ENCODE measurements around the gene HEXD. TPM values are rescaled to one million over a fixed set of nuclear protein-coding genes. Genes with fewer than 3 reads are reported as not detected.

The HEXD gene
- total RNA-seq, 6 donors from 2014 or later, result 33.7 to 250 (median 43.4) TPM

DNA sequence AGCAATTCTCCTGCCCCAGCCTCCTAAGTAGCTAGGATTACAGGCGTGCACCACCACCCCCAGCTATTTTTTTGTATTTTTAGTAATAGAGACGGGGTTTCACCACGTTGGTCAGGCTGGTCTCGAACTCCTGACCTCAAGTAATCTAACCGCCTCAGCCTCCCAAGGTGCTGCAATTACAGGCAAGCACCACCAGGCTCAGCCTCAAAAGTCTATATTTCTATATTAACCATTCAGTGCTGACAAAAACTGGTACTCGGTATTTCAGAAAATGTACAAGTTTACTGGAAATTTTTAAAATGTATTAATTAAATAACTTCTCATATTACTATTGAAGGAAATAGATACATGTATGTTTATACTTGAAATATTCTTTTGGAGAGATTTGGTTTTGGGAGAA, 1.4 kb upstream of the HEXD start:
- H3K4me1 ChIP-seq, result peaks cover 19 to 26% (median 23%) of the 10 kb centered on the region in 4 donors
- peaks cover 0 to 22% (median 0%) of the 10 kb centered on the region in 4 donors for H3K36me3 ChIP-seq
- ATAC-seq (ENCODE audit: low FRiP score in 2 of 2), result no peak
- DNase-seq, result no peak
- TF ChIP-seq, protein P1, sequence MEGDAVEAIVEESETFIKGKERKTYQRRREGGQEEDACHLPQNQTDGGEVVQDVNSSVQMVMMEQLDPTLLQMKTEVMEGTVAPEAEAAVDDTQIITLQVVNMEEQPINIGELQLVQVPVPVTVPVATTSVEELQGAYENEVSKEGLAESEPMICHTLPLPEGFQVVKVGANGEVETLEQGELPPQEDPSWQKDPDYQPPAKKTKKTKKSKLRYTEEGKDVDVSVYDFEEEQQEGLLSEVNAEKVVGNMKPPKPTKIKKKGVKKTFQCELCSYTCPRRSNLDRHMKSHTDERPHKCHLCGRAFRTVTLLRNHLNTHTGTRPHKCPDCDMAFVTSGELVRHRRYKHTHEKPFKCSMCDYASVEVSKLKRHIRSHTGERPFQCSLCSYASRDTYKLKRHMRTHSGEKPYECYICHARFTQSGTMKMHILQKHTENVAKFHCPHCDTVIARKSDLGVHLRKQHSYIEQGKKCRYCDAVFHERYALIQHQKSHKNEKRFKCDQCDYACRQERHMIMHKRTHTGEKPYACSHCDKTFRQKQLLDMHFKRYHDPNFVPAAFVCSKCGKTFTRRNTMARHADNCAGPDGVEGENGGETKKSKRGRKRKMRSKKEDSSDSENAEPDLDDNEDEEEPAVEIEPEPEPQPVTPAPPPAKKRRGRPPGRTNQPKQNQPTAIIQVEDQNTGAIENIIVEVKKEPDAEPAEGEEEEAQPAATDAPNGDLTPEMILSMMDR (IDR thresholded peaks at IDR 0.05), result no peak
- no peak for TF ChIP-seq EP300 (IDR thresholded peaks at IDR 0.05)
- TF ChIP-seq POLR2AphosphoS5 (IDR thresholded peaks at IDR 0.05), result no peak
- TF ChIP-seq POLR2A (IDR thresholded peaks at IDR 0.05), result no peak
- H3K27me3 ChIP-seq, result no peaks in the 10 kb centered on the region
- H3K27ac ChIP-seq, result no peak overlapping the region
- H3K9me3 ChIP-seq, result no peaks in the 10 kb centered on the region
- WGBS, 2 donors, result 92 to 96% methylated on average over 6 of the region's 6 CpGs
- no peak overlapping the region for H3K4me3 ChIP-seq

- no peak for DNase-seq
- Histone ChIP-seq H3K27ac (peak overlapping the region; percentile 21 to 94 (median 74)), H3K4me1 (peaks cover 18 to 24% (median 21%) of the 10 kb centered on the region in 4 donors), H3K27me3 (no peaks in the 10 kb centered on the region), H3K4me3 (peak overlapping the region in 3 of 4 donors; percentile 88 to 93 (median 89)), H3K36me3 (peaks cover 0 to 17% (median 0%) of the 10 kb centered on the region in 4 donors), H3K9me3 (no peaks in the 10 kb centered on the region)
- no peak for ATAC-seq (ENCODE audit: low FRiP score in 2 of 2)
- TF ChIP-seq POLR2A (IDR thresholded peaks at IDR 0.05) (no peak), EP300 (IDR thresholded peaks at IDR 0.05) (no peak)
- TF ChIP-seq, protein P1 (IDR thresholded peaks at IDR 0.05), result peak in 1 of 6 experiments; percentile 6
- WGBS, 2 donors, result 52 to 78% methylated on average over 2 of the region's 2 CpGs
These were observed 1.4 kb downstream of the HEXD start for GRCh38 chr17:82419540-82419939.

DNA sequence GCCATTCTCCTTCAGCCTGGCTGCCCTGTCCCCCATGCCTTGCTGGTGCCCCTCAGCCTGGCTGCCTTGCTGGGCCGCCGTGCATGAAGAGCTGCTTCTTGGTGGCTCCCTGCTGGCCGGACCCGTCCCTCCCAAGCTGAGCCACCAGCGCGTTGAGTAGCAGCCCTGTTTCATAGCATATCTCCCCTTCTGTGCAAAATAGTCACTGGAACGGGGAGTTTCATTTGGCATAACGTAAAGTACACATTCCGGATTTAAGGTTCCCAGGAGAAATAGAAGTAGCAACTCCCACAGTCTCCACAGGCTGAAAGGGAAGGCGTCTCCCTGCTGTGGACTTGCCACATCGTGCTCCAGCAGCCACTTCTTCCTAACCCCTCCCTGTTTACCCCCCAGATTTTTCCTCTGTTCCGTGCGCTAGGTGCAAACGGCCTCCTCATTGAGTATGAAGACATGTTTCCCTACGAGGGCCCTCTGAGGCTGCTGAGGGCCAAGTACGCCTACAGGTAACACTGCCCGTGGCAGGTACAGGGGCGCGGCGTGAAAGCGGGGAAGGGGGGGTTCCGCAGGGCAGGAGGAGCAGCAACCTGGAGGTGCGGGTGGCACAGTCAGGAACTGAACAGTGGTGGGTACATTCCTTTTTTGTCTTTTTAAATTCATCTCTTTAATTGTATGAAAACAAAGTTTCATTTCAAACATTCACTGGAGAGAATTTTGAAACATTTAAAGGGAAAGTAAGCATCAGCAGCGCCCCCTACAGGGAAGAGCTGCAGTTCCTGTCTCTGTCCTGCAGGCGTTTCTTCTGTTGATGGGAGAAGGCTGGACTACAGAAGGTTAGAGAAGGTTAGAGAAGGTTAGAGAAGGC, 6.1 kb downstream of the HEXD start:
- peak; percentile 28 to 75 for ATAC-seq (ENCODE audit: low FRiP score in 2 of 2)
- Histone ChIP-seq H3K27ac (no peak overlapping the region), H3K36me3 (peaks cover 0 to 20% (median 2%) of the 10 kb centered on the region in 4 donors), H3K9me3 (no peaks in the 10 kb centered on the region), H3K4me1 (peaks cover 7 to 8% (median 8%) of the 10 kb centered on the region in 4 donors), H3K27me3 (no peaks in the 10 kb centered on the region), H3K4me3 (no peak overlapping the region)
- peak in 1 of 2 donors; percentile 56 for DNase-seq
- TF ChIP-seq EP300 (IDR thresholded peaks at IDR 0.05) (no peak), POLR2AphosphoS5 (IDR thresholded peaks at IDR 0.05) (no peak), POLR2A (IDR thresholded peaks at IDR 0.05) (no peak)
- TF ChIP-seq, protein P1 (IDR thresholded peaks at IDR 0.05), result peak; percentile 28 to 56 (median 51)
- 83 to 87% methylated on average over 25 of the region's 25 CpGs for WGBS, 2 donors

DNA sequence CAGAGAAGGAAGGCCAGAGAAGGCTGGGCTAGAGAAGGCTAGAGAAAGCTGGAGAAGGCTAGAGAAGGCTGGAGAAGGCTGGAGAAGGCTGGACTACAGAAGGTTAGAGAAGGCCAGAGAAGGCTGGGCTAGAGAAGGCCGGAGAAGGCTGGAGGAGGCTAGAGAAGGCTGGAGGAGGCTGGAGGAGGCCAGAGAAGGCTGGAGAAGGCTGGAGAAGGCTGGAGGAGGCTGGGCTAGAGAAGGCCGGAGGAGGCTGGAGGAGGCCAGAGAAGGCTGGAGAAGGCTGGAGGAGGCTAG, 6.7 kb downstream of the HEXD start:
- Histone ChIP-seq H3K4me3 (no peak overlapping the region), H3K9me3 (no peaks in the 10 kb centered on the region), H3K27ac (no peak overlapping the region), H3K4me1 (peaks cover under 1 to 2% (median 2%) of the 10 kb centered on the region in 4 donors), H3K27me3 (no peaks in the 10 kb centered on the region), H3K36me3 (peaks cover 0 to 24% (median 2%) of the 10 kb centered on the region in 4 donors)
- 91 to 95% methylated on average over 2 of the region's 2 CpGs for WGBS, 2 donors
- DNase-seq, result no peak
- ATAC-seq (ENCODE audit: low FRiP score in 2 of 2), result no peak
- TF ChIP-seq, protein P1 (IDR thresholded peaks at IDR 0.05), result no peak
- no peak for TF ChIP-seq POLR2A (IDR thresholded peaks at IDR 0.05)
- TF ChIP-seq EP300 (IDR thresholded peaks at IDR 0.05), result no peak
- TF ChIP-seq POLR2AphosphoS5 (IDR thresholded peaks at IDR 0.05), result no peak

Measured in upper lobe of left lung (tissue), 6 donors.